ENCODE results near the gene PLEKHH2.
"Not testable (repeated sequence)": the region's sequence is repeated elsewhere in the genome, so short reads cannot be mapped to it uniquely, and the experiment has no call there.

DNA sequence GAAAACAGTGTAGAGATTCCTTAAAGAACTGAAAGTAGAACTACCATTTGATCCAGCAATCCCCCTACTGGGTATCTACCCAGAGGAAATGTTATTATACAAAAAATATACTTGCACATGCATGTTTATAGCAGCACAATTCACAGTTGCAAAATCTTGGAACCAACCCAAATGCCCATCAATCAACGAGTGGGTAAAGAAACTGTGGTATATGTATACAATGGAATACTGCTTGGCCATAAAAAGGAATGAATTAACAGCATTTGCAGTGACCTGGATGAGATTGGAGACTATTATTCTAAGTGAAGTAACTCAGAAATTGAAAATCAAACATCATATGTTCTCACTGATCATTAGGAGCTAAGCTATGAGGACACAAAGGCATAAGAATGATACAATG, 36.5 kb upstream of the PLEKHH2 start:
- TF ChIP-seq POLR2A, POLR2AphosphoS5, EP300 (IDR thresholded peaks at IDR 0.05): not testable (repeated sequence)
- TF ChIP-seq, protein P1, sequence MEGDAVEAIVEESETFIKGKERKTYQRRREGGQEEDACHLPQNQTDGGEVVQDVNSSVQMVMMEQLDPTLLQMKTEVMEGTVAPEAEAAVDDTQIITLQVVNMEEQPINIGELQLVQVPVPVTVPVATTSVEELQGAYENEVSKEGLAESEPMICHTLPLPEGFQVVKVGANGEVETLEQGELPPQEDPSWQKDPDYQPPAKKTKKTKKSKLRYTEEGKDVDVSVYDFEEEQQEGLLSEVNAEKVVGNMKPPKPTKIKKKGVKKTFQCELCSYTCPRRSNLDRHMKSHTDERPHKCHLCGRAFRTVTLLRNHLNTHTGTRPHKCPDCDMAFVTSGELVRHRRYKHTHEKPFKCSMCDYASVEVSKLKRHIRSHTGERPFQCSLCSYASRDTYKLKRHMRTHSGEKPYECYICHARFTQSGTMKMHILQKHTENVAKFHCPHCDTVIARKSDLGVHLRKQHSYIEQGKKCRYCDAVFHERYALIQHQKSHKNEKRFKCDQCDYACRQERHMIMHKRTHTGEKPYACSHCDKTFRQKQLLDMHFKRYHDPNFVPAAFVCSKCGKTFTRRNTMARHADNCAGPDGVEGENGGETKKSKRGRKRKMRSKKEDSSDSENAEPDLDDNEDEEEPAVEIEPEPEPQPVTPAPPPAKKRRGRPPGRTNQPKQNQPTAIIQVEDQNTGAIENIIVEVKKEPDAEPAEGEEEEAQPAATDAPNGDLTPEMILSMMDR (IDR thresholded peaks at IDR 0.05): not testable (repeated sequence)
